Inflammatory macrophage treated with lipopolysaccharide for 4 hours (primary cell): ENCODE measurements around the gene EHBP1.

Experiments
- DNase-seq: peaks from one replicate; pipeline ENCODE4 v3.0.0-alpha.2; 2020

The EHBP1 gene

GRCh38 chr2:62705007-62705829 lies at the start of gene EHBP1:
EHBP1 (plus strand) TSS chr2:62705713; CDS start chr2:62707192, 1,479 bp downstream.
- peak; percentile 99 for DNase-seq

GRCh38 chr2:62657783-62658182 lies 47.7 kb upstream of the EHBP1 start:
- DNase-seq: no peak

- DNase-seq: no peak
These were observed 46.6 kb upstream of the EHBP1 start for GRCh38 chr2:62658891-62659290.

GRCh38 chr2:62660087-62660486 lies 45.4 kb upstream of the EHBP1 start:
- no peak for DNase-seq

GRCh38 chr2:62660582-62661262 lies 44.8 kb upstream of the EHBP1 start:
- no peak for DNase-seq

- no peak for DNase-seq
These were observed 44.3 kb upstream of the EHBP1 start for GRCh38 chr2:62661263-62661635.

GRCh38 chr2:62662131-62662530 lies 43.4 kb upstream of the EHBP1 start:
- DNase-seq: no peak

- DNase-seq: no peak
These were observed 43.0 kb upstream of the EHBP1 start for GRCh38 chr2:62662554-62662953.

- no peak for DNase-seq
These were observed 42.1 kb upstream of the EHBP1 start for GRCh38 chr2:62663411-62663810.

- DNase-seq: no peak
These were observed 41.4 kb upstream of the EHBP1 start for GRCh38 chr2:62663920-62664795.

GRCh38 chr2:62665446-62665845 lies 40.1 kb upstream of the EHBP1 start:
- no peak for DNase-seq

GRCh38 chr2:62669180-62669579 lies 36.3 kb upstream of the EHBP1 start:
- no peak for DNase-seq

GRCh38 chr2:62672601-62673000 lies 32.9 kb upstream of the EHBP1 start:
- no peak for DNase-seq

- no peak for DNase-seq
These were observed 30.5 kb upstream of the EHBP1 start for GRCh38 chr2:62675062-62675461.

GRCh38 chr2:62685256-62685655 lies 20.3 kb upstream of the EHBP1 start:
- no peak for DNase-seq

GRCh38 chr2:62686012-62686685 lies 19.4 kb upstream of the EHBP1 start:
- DNase-seq: no peak

- no peak for DNase-seq
These were observed 17.9 kb upstream of the EHBP1 start for GRCh38 chr2:62687636-62688035.

- no peak for DNase-seq
These were observed 16.7 kb upstream of the EHBP1 start for GRCh38 chr2:62688771-62689170.

- DNase-seq: no peak
These were observed 14.3 kb upstream of the EHBP1 start for GRCh38 chr2:62691186-62691585.

- no peak for DNase-seq
These were observed 13.3 kb upstream of the EHBP1 start for GRCh38 chr2:62692225-62692624.

- no peak for DNase-seq
These were observed 6.9 kb upstream of the EHBP1 start for GRCh38 chr2:62698653-62699052.

GRCh38 chr2:62704654-62705006 lies 883 bp upstream of the EHBP1 start:
- DNase-seq: no peak
